Fibroblast of peridontal ligament (primary cell): ENCODE data around the gene EXTL1.

Experiments
- DNase-seq: peaks from one replicate; pipeline ENCODE4 v3.0.0-alpha.2; 2010; ENCODE audit errors: extremely low read depth

Gene EXTL1

DNA sequence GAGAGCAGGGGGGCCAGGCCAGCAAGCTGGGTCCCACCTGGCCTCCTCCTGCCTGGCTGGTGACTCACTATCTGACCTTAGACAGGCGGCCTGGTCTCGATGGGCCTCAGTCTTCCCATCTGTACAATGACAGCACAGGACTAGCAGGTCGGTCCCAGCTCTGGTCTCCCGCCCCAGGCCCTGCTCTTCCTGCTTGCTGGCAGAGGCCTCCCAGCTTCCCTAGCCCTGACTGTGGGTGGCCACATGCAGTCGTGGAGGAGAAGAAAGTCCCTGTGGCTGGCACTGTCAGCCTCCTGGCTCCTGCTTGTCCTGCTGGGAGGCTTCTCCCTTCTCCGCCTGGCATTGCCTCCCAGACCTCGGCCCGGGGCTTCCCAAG is 817 bp downstream of the EXTL1 start:
- DNase-seq: no peak

DNA sequence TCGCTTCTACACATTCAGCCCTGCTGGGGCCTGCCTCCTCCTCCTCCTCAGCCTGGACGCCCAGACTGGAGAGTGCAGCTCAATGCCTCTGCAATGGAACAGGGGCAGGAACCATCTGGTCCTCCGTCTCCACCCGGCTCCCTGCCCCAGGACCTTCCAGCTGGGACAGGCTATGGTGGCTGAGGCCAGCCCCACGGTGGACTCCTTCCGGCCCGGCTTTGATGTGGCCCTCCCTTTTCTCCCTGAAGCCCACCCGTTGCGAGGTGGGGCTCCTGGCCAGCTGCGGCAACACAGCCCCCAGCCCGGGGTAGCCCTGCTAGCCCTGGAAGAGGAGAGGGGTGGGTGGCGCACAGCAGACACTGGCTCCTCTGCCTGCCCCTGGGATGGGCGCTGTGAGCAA is 1.4 kb downstream of the EXTL1 start:
- DNase-seq: no peak

DNA sequence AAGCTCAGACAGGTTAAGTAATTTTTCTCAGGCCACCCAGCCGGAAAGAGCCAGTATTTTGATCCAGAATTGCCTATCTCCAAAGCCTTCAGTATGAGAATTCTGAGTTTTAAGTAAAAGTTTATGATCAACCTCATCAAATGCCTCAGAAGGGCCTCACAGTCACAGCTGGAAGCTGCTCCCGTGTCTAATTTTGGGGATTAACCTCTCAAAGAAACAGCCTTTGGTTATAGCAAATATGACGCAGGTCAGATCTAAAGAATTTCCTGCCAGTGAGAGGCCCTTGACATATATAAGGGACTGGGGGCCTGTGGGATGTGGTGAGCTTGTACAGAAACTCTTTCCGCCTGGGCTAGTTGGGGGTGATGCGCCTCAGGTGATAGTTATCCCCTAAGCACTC is 2.3 kb downstream of the EXTL1 start:
- DNase-seq: no peak

DNA sequence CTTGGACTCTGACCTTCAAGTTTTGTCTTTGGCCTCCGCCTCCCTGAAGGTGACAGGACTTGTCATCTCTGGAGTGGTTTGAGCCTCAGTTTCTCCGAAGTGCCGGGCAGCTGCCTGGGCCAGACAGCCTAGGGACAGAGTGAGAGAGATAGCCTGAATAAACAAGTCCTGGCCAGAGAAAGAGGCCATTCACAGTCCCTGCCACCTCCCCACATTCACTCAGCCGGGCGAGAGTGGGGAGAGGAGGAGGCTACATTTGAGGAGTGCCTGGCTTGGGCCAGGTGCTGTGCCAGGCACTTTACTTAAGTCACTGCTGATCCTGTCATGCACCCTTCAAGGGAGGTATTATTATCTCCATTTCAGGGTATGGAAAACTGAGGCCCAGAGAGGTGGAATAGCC is 3.5 kb downstream of the EXTL1 start:
- no peak for DNase-seq

DNA sequence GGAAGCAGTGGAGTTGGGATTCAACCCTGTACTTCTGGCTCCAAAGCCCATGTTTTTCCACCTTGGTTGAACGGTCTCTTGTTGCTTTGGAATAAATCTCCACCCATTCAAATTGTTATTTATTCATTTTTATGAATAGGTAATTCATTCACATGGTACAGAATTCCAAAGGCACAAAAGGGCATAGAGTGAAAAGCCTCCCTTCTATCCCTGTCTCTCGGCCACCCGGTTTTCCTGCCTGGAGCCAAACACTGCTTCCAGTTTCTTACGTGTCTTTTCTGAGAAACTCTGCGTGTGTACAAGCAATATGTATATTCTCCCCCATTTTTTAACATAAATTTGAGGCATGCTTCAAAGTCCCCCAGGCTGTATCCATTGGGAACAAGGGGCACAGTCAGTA is 3.9 kb downstream of the EXTL1 start:
- no peak for DNase-seq

DNA sequence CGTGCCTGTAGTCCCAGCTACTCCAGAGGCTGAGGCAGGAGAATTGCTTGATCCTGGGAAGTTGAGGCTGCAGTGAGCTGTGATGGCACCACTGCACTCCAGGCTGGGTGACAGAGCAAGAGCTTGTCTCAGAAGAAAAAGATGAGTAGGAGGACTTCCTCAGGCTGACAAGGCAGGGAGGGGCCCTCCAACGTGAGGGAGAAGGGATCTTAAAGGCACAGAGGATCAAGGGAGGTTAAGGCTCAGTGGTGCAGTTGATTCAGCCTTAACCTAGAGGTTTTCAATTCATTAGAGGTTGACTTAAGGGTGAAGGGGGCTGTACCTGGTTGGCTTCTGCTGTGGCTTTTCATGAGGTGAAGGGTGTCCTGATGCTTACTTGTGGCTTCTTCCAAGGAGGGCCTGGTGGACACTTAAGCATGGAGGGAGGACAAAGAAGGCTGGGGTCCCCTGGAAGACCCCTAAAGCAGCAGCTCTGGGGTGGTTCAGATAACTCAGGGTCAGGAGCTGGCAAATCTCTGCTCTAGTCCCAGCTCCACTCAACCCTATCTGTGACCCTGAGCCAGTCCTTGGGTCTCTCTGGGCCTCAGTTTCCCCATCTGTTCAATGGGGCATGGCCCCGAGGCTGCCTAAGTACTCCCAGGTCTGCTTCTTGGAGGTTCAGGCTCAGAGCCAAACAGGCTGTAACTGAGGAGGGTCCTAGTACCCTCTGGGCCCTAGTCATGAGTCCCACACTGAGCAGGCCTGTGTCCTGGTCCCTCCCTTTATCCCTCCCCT is 6.3 kb downstream of the EXTL1 start:
- DNase-seq: no peak

DNA sequence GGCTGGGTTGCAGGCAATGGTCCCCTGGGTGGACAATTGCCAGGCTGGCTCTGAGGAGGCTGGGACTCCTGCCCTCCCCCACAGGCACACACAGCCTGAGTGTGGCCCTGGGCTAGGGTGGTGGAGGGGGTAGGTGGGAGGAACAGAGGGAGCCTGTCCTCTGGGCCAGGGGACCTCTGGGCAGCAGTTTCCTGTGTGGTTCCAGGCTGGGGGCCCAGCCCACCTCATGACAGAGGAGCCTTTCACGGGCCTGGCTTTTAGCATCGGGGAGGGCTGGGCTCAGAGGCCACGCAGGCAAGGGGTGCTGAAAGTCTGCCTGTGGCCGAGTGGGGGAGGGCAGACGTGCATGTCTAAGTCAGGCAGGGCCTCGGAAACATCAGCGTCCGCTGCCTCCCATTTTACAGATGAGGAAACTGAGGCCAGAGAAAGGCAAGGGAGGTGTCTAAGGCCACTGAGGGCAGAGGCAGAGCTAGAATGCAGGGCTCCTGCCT is 7.0 kb downstream of the EXTL1 start:
- no peak for DNase-seq

DNA sequence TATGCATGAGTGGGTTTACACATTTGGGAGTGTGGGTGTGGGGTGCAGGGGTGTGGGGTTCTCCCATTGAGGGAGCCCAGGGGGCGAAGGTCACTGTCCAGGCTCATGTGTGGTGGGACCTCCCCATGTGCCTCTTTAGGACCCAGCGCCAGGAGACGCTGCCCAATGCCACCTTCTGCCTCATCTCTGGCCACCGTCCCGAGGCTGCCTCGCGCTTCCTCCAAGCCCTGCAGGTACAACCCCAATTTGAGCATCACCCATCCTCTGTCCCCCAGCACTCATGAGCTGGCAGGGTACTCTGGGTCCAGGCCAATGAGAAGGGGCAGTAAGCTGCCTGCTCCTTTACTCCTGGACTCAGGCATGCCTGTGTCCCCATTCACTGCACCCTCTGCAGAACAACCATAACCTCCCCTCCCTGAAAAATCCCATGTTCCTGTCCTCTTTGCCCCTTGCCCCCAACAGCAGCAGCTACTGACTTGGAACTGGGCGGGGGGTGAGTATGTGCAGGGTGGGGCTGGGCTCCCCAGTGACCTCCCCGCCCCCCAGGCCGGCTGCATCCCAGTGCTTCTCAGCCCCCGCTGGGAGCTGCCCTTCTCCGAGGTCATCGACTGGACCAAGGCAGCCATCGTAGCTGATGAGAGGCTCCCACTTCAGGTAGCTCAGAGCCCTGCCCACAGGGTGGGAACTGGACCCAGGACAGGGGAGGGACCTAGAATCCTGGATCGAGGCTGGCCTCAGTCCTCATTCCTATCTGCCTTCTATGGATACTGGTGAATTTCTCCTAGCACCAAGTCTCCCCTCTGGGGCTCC is 7.7 kb downstream of the EXTL1 start:
- DNase-seq: no peak

DNA sequence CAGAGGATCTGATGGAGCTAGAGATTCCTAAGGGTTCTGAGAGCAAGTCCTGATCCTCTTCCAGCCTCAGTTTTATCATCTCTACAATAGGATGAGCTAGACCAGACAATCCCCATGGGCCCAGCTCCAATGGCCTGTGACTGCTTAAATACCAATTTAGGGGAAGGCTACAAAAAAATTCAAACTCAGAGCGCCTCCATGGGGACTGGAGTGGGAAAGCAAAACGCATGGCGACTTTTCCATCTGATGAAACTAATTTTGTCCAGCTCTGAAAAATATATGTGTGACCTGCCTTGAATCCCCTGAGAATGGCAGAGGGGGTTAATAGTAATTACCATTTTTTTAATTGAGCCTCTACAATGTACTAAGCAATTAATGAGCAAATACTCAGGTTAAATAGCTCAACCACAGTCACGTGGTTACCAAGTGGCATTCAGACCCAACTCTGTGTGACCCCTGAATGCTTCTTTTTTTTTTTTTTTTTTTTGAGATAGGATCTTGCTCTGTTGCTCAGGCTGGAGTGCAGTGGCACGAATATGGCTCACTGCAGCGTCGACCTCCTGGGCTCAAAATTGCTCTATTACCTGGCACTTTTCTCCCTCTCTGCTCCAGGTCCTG is 8.4 kb downstream of the EXTL1 start:
- no peak for DNase-seq

DNA sequence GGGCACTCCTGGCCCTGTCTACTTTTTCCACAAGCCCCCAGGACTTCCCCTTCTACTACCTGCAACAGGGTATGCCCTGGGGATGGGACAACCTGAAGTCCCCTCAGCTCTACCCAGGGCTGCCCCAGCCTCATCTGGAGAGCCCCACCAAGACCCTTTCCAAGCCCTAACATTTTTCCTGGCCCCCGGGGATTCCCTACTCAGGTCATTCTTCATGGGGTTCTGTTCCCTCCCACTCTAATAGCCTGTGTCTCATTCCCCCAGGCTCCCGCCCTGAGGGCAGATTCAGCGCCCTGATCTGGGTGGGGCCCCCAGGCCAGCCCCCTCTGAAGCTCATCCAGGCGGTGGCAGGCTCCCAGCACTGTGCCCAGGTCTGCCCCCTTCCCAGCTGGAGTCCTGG is 9.6 kb downstream of the EXTL1 start:
- DNase-seq: no peak

DNA sequence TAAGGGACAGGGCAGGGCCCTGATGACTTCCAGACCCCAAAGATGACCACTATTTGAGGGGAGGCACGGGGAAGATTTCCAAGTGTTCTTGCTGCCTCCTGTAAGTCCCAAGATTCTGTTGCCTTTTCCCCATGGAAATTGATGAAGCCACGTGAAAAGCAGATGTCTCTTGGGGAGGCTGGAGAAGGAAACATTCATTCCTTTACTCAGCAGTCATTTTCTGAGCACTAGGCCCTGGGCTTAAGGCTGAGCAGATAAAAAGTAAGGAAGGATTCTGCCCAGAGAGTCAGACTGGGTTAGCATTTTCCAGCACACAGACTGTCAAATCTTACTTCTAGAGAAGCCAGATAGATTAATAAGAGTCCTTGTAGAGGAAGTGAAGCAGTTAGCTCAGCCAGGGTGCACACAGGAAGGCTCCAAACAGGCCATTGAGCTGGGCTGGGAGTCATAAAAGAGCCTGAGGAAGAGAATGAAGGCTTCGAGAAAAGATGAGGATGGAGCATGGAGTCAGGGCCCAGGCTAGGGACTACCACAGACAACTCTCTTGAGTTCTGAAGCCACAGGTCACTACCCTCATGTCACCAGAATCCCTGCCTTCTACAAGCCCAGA is 10.1 kb downstream of the EXTL1 start:
- peak; percentile 78 for DNase-seq

DNA sequence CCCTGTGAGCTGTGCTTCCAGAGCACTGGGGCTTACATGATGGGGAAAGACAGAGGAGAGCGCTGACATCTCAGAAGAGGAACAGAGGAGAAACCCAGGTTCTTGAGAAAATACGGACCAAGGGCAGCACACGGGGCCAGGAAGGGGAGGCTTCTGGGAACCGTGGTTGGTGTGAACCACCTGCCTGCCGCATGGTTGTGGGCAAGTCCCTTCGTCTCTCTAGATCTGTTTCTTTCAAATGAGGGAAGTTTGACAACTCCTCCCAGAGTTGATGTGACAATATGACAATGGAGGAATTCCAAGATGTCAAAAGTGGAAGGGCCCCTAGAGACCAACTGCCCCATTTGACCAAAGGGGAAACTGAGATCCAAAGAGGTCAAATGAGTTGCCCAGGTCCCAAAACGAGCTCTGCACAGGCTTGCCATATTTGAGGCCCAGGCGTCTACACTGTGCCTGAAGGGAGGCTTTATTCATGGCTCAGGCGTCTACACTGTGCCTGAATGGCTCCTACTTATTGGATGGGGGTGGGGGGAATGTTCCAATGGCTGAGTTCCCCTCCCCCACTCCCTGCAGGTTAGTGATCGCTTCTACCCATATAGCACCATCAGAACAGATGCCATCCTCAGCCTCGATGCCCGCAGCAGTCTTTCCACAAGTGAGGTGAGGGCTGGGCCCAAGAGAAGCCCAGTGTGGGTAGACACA is 11.2 kb downstream of the EXTL1 start:
- DNase-seq: no peak

DNA sequence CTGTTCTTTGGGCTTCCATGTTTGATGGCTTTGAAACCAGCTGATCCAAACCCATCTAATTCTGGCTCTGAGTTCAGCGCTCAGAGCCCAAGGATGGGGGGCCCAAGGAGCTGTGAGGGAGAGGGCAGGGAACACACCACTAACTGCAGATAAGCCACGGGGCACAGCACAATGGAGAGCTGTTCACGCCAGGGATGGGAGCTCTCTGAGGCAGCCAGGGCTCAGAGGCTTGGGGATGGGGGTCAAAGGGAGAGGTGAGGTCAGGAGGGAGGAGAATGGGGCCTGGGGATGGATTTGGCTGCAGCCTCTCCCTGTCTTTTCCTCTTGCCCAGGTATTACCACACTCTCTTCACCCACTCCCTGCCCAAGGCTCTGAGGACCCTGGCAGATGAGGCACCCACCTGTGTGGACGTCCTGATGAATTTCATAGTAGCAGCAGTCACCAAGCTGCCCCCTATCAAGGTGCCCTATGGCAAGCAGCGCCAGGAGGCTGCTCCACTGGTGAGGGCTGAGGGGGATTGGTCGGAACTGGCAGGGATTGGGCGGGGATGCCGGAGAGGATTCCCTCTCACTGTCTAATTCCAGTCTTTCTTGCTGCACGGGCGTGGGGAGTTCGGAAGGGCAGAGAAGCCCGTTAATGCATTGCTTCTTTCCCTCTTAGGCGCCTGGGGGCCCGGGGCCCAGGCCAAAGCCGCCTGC is 13.1 kb downstream of the EXTL1 start:
- no peak for DNase-seq

DNA sequence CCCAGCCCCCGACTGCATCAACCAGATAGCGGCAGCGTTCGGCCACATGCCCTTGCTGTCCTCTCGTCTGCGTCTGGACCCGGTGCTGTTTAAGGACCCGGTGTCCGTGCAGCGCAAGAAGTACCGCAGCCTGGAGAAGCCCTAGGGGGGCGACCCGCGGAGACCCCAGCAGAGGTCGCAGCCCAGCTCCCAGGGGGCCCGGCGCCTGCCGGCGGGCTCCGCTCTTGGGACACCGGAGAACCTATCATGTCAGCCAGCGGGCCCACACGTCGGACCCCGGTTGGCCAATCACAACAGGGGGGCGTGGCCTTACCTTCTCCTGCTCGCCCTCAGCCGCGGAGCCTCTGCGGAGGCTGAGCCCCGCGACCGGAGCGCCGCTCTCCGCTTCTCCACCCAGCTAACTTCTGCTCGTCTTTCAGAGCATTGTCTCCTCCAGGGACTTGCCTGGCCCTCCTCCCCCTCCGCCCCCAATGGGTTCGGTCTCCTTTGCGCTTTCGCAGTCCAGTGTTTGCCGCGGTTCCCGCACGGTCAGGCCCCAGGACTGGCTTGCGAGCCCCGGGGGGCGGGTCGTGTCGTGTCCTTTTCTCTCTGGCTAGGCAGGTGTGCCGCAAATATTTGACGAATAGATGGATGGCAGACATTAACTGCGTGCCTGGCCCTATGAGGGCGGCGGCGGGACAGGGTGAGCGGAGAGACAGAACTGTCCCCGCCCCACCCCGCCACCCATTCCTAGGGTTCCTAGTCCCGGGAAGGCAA is 13.8 kb downstream of the EXTL1 start:
- DNase-seq: peak; percentile 79

DNA sequence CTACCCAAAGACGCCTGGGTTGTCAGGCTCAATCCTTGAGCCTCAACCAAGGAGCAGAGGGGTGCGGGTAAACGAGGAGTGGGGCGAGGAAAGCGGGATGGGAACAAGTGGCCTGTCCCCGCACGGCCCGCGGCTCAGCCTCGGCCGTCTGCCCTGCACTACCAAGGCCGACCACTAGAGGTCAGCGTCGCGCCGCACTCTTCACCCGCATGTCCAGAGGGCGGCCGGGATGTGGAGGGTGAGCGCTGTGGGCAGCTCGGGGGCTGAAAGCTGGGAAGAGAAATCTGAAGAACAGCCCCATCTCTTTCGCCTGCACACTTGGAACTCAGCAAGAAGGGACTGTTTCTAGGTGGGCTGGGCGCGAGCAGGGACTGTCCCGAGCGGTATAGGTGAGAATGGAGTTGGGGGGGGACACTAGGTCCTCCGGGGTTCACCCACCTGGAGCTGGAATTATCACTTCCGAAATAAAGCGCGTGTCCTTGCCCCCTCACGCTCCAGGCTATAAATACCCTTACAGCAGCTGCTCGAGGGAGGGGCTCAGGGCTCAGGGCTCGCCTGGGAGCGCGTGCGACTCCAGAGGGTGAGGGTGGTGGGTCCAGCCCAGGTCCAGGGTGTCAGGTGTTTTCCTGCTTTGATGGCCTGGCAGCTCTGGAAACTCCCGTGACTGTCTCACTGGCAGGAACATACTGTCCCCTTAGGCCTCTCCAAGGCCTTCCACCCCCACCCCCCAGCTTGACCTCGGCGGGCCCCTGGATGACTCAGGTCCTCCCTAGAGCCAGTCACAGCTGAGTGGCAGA is 14.6 kb downstream of the EXTL1 start:
- DNase-seq: peak; percentile 59

DNA sequence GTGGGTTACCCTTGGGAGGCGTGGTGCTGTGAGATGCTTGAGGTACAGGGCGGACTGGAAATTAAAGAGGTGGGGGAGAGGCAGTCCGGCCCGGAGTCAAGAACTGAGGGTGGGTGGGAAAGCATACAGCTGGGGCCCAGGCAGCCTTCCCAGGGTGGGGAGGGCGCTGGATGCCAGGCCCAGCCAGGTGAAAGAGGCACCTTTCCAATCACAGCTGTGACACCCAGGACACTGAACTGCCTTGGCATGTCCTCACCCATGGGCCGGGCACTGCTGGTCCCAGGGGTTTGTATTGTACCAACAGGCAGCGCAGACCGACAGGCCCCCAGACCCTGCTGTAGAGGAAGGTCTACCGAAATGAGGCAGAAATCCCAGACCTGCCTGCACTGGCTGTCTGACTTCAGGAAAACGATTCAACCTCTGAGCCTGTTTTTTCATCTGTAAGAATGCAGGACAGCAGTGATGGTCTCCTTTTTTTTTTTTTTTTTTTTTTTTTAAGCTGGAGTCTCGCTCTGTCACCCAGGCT is 15.2 kb downstream of the EXTL1 start:
- DNase-seq: no peak

DNA sequence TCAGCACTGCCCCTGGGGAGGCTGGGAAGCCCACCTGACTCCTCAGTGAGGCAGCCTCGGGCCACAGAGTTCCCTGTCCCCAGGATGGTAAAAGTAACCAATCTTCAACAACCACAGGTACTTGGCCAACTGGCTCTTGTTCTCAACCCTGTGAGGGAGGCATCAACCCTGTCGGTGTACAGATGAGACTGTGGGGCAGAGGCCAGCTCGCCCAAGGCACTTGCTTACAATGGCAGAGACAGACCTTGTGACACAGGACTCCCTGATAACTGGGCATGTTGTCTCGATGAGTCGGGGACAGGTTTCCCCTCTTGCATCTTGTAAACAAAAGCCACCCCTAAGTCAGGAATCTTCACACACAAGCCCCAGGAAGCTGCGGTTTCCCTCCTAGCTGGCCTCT is 16.3 kb downstream of the EXTL1 start:
- DNase-seq: no peak

DNA sequence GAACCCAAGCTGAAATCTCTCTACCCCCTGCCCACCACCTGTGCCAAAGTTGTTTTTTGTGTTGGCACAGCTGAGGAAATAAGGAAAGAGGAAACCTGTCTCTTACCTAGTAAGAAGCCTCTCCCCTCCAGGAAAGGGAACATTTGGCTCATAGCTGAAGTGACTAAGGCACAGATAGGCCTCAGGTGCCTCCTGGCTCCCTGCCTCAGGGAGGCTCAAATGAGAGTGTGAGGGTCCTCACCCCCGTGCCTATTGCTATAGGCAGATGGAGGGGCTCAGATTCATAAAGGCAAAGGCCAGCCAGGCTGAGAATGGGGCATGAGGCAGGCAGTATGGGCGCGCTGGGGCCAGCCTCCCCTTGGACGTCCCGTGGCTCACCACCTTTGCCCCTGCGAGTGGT is 16.9 kb downstream of the EXTL1 start:
- no peak for DNase-seq

DNA sequence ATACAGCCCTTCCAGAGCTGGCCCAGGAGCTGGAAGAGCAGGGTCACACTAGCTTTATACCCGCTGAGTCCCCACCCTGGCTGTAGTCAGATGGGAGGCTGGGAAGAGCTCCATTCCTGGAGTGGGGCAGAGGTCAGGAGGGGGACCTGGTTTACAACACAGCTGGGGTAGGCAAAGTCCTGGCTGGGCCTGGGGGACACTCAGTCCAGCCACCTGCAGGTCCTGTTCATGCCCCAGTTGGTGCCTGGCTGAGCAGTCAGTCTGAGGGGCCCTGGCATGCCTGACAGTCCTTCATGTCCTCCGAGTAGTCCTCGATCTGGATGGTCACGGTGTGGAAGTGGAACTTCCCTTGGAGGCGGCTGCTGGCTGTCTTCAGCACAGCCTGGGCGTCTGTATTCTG is 17.3 kb downstream of the EXTL1 start:
- DNase-seq: no peak
